Gastrocnemius medialis (tissue), 4 donors: Measurements from ENCODE around the gene SLC22A17.

Source experiments
- CTCF ChIP-seq, 5 experiments: fragments of 450-650 bp in 3 of 5; fragments of 200-600 bp in 2 of 5; sonication (generic) in 2 of 5; IDR thresholded peaks in 4 of 5; conservative IDR thresholded peaks in 1 of 5; 1 replicate in 4 of 5; 2 replicates in 1 of 5; pipeline ENCODE4 v1.5.1; 2016 to 2019; ENCODE audit warnings: antibody characterized with exemption in 5 of 5, mild to moderate bottlenecking in 3 of 5, moderate library complexity in 3 of 5
- POLR2A ChIP-seq, 2 donors: fragments of 450-650 bp; IDR thresholded peaks; one replicate each; pipeline ENCODE4 v1.6.1; 2017; ENCODE audit warnings: antibody characterized with exemption in 2 of 2, mild to moderate bottlenecking in 2 of 2, moderate library complexity in 2 of 2

- TF ChIP-seq CTCF (IDR thresholded peaks at IDR 0.05 in 4 of 5, conservative IDR thresholded peaks at IDR 0.05 in 1 of 5) (no peak), POLR2A (IDR thresholded peaks at IDR 0.05) (no peak)
These were observed 44.7 kb downstream of the SLC22A17 start for GRCh38 chr14:23307687-23308644.
